Hepatocyte (in vitro differentiated cells): Measurements from ENCODE around the gene FYTTD1.

Experiments used
- CTCF ChIP-seq: fragments of 200-600 bp; sonication (generic); IDR thresholded peaks from 2 replicates; pipeline ENCODE4 v1.5.1; 2016; ENCODE audit warnings: antibody characterized with exemption, mild to moderate bottlenecking; ENCODE audit not compliant: poor library complexity
- EZH2 ChIP-seq: fragments of 200-600 bp; sonication (generic); IDR thresholded peaks from 2 replicates; pipeline ENCODE4 v1.6.1; 2016; ENCODE audit warnings: antibody characterized with exemption, mild to moderate bottlenecking, borderline replicate concordance
- EZH2phosphoT487 ChIP-seq: fragments of 200-600 bp; sonication (generic); IDR thresholded peaks from one replicate; pipeline ENCODE4 v1.6.1; 2018; ENCODE audit warnings: antibody characterized with exemption, mild to moderate bottlenecking, low read depth, moderate library complexity; ENCODE audit not compliant: unreplicated experiment, severe bottlenecking

- TF ChIP-seq CTCF (no peak), EZH2 (no peak), EZH2phosphoT487 (no peak)
These were observed 34.4 kb downstream of the FYTTD1 start for GRCh38 chr3:197784019-197784585.
